GM18511 (cell line): ENCODE measurements around the gene MAT2A.
"Not testable (repeated sequence)": the region's sequence is repeated elsewhere in the genome, so short reads cannot be mapped to it uniquely, and the experiment has no call there.

Experiments
- ATAC-seq: cut with Tn5 transposase; IDR thresholded peaks from one replicate; pipeline ENCODE4 v1.9.1; 2021; ENCODE audit warnings: mild to moderate bottlenecking, moderate library complexity; ENCODE audit not compliant: unreplicated experiment

Gene MAT2A

DNA sequence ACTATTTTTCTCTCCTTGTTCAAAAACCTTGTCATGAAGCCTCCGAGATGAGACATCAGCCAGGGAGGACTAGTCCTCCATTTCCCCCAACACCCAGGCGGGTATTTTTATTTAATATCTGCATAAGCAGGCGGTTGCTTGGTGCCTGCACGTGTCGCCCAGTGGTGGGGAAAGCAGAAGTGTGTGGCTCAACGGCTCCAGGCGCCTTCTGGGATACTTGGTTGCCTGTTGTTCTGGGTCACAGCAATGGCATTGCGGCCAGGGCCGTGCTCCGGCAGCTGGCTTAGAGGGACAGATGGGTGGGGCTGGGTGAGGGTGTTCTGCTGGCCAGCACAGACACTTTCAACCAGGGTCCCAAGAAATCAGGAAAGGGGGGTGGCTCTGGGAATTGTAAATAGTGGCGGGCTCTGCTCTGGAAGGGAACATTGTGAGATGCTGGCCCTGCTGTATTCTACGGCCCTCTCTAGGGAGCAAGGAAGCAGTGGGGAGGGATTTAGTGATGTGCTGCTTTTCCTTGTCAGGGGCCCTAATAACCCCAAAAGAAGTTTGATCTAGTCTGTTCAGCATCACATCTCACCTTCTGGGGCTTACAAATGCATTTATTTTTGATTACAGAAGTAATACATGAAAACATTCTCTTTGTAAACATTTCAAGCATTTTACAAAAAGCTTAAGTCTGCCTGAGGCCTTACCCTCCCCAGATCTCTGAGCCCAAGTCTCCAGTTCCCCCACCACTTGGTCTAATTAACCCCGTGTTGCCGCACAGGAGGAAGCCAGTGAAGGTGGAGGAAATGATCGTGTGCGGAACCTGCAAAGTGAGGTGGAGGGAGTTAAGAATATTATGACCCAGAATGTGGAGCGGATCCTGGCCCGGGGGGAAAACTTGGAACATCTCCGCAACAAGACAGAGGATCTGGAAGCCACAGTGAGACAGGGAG lies 39.5 kb downstream of the MAT2A start:
- ATAC-seq: peak; percentile 27

DNA sequence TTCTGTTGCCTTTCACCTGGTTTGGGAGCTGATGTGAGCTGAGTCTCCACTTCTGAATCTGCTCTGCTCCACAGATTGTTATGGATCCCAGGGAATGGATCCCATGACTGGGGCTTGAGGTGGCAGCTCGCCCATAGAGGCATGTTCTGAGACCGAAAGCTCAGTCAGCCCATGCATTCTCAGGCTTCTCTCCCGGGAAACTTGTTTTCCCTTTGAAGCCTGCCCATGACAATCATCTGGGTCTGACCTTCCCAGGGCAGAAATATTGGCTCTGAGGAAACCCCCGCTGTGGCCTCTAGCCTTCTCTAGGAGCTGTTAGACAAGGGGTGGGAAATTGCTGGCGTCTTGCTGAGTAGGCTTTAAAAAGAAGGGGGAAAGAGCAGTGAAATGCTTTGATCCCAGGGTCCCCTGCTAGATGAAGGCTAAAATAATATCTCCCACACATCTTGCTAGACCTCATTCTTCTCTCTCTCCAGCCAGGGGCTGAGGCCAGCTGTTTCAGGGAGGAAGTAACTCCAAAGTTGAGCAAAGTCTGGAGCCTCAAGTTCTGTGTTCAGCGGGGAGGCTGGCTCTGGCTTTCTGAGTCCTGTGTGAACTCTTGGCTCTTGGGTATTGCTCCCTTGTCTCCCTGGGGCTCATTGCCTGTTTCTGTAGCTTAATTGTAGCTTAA lies 40.4 kb downstream of the MAT2A start:
- ATAC-seq: no peak

DNA sequence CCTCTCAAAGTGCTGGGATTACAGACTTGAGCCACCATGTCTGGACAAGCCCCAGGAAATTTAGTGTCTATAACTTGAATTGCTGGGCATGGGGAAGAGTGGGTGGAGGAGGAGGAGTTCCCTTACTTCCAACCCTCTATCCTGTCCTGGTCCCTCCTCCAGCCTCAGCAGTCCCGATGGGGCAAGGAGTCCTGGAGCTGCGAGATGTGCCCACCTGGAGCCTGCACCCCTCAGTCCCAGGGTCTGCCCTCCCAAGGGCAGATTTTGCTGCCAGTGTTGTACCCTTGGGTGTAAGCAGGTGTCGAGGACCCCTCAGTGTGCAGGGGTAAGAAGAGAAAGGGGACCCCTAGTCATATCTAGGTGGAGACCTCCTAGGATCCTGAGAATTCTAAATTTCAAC lies 41.2 kb downstream of the MAT2A start:
- no peak for ATAC-seq

DNA sequence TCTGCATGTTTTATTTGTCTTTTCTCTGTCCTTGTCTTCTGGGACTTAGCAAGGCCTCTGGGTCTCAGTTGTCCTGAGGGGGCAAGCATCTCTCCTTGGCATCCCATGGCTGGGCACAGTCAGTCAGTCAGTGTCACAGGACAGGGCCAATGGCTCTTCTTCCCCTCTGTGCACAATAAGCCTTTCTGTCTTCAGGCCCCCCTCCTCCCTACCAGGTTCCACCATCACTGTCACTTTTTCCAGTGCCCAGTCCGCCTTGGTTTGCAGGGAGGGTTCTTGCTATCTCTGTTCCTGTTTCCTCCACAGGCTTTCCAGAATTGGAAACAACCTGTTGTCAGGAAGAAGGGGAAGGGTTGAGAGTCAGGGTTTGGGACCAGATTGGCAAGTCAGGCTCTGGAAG lies 43.5 kb downstream of the MAT2A start:
- no peak for ATAC-seq

DNA sequence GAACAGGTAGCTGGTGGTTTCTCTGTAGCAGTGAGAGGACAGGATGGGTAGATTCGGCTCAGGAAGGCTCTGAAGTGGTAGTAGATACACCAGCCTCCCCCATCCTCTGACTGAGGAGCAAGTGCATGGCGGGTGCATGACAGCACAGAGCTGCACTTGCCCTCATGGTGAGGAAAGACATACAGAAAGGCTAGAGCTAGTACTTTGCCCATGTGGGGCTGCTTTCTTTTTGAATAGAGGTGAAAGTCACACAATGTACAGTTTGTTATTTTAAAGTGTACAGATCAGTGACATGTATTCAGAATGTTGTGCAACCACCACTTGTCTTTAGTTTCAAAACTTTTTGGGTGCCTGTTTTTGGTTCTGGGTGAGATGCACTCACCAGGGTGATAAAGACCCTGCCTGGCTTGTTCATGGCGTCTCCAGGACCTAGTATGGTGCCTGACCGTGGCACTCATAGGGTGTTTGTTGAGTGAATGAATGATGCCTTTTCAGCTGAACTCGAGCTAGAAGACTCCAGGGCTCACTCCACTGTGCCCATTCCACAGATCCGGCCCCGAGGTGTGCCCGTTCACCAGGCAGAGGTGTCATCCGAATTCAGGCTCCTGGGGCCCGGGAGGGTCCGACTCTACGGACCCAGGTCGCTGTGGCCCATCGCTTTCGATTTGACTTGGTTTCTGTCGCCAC lies 44.8 kb downstream of the MAT2A start:
- ATAC-seq: no peak

DNA sequence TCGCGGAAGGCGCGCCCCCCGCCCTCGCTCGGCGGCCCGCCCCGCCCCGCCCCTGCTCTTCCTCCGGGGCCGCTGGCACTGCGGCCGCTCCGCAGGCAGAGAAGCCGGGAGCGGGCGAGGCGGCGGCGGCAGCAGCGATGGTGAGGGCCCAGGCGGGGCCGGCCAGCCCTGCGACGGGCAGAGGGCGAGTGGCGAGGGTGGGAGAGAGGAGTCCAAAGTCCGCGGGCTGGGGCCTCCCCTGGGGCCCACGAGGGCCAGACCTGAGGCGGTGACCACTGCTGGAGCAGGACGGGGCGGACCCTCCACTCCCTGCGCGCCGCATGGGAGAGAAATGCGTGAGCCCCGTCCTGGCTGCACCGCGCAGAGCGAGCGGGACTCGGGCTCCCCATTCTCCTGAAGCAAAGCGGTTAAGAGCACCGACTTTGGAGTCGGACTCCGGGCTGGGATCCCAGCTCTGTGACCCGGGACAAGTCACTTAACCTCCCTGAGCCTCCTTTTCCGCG lies 45.4 kb downstream of the MAT2A start, which contains the start of gene VAMP5:
Gene VAMP5, plus strand, starts transcription at position 78 of the 503 bp plus-strand sequence. Its CDS starts 60 bp downstream, at position 138.
- ATAC-seq: peak; percentile 69

DNA sequence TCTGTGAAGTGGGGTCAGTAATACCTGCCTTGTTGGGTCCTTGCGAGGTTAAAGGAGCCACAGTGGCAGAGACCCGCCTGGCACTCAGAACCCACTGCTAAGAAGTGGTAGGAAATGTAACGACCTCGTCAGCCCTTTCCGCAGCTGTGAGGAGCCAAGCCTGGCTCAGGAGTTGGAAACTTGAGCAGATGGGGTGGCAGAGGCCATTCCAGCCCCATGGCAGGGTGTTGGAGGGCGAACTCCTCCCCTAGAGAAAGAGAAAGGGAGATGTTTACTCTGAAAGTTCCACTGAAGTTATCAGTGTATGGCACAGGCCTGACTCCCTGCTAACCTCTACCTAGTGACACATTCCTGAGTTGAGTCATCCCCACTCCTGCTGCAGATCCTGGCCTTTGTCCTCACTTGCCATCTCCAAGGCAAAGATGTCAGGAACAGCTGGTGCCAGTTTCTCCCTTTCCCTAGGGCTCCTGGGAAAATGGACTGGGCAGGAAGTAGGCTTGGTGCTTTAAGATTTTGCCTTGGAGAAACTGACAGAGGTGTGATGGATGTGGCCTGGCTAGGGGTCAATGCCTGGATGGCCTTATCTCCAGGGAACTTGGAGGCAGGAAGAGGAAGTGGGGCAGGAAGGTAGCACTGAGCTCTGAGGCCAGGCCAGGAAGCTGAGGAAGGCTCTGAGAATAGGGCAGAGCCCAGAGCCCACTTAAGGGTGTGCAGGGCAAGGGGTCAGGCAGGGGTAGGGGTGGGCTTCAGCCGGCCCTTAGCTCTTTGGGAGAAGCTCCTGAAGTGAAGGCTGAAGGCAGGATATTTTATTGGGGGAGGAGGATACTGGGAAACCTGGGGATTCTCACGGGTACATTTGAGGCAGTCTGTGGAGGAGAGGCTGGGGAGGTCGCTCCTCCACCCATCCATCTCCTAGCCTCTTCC lies 46.2 kb downstream of the MAT2A start:
- peak; percentile 49 for ATAC-seq

DNA sequence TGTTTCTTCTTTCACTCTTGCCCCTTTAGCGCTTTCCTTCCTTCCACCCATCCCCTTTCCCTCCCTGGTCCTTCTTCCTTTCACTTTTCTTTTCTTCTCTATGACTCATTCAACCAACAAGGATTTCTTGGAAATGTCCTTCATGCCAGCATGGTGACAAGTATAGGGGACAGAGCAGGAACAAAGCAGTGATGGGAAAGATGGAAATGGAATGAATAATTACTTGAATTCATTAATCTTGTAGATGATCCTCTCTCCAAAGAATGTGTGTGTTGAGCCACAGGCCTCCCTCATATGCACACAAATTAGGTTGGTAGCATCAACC lies 46.8 kb downstream of the MAT2A start:
- no peak for ATAC-seq

DNA sequence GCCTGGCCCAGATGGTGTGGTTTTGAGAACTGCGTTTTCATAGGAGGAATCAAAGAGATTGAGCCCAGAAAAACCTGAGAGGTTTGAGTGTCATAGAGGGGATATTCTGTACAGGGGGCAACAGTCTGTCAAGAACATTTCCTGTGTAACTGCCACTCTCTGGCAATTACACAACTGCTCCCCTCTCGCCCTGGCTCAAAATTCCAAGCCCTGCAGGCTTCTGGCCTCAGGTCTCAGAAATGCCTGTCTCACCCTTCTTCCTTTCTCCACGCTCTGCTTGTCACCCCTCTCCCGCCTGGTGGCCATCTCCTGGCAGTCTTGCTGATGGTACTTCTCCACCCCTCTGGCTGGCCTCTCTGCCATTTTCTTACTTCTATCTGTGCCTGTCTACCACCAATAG lies 49.3 kb downstream of the MAT2A start:
- ATAC-seq: no peak

DNA sequence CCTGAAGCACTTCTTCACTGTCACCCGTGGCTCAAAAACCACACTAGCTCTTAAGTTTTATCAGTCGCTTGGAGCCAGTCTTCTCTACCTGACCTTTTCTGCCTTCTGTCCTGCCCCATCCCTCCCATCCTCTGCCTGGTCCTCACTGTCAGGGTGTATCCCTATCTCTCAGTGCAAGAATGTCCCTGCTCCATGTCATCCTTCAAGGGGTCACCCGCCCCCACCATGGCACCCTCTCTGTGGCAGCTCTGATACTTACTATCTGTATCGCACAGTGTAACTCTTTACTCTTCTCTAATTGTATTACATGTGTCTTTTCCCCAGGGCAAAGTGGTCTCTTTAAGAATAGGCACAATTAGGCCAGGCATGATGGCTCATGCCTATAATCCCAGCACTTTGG lies 49.7 kb downstream of the MAT2A start:
- ATAC-seq: no peak

DNA sequence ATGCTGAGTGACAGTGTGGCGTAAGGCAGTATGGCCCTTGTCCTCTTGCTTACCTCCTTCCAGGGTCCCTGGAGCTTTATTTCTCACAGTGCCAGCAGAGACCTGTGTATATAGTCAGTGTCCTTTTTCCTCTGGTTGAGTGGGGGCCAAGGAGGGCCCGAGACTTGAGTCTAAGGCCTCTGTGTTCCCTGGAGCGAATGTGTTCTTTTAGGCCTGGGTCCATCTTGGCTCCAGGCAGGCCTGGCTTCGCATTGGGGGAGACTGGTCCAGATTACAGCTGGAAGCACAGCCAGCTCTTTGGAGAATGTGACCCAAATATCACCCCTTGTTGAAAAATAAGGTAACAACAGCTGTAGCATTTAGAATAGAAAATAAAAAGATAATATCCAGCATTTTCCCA lies 50.2 kb downstream of the MAT2A start:
- ATAC-seq: no peak

DNA sequence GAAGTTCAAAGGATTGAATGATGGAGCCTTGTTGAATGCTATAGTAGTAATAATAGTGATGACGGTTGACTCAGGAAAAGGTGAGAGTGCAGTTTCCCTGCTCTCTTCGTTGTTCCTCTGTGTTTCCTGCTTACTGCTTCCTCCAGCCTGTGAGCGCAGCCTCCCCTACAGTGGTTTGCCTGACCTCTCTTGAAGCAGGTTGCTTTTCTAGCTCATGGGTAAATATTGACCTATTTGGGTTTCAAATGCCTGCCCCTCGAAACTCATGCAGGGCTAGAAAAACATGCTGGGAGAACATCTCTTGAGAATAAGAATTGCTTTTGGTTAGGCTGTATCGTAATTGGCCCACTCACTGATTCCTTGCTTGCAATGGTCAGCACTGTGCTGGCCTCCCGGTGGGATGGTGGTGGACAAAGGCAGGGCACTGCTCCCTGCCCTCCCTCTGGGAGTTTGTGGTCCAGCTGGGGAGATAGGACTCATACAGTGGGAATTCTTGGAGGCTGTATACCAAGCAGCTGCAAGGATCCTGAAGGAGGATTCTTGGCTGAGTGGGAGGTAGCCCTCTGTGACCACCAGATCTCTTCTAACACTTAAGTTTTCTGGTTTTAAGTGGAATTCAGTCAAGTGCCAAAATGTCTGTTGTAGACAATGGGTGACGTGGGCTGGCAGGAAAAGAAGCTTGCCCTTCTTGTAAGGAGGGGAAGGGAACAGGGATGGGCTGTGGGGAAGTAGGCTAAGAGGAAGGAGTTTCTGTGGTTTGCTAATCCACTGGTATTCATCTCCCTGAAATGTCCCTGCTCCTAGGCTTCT lies 51.2 kb downstream of the MAT2A start:
- no peak for ATAC-seq

DNA sequence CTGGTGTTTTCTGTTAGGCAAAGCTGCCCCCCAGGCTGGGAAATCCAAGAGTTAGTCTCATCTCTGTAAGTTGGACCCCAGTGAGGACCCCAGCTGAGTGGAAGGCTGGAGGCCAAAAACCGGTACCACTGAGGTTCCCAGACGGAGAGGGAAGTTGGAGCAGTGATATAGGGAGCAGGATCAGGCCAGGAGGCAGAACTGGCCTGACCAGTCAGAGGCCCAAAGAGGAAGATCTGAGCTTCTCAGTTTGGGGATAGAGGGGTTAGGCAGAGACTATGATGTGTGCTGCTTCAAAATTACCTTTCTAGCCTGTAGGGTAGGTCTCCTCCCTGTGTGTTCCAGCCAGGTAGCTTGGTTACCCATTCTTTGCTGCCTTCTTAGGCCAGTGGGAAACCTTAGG lies 52.0 kb downstream of the MAT2A start:
- ATAC-seq: no peak

DNA sequence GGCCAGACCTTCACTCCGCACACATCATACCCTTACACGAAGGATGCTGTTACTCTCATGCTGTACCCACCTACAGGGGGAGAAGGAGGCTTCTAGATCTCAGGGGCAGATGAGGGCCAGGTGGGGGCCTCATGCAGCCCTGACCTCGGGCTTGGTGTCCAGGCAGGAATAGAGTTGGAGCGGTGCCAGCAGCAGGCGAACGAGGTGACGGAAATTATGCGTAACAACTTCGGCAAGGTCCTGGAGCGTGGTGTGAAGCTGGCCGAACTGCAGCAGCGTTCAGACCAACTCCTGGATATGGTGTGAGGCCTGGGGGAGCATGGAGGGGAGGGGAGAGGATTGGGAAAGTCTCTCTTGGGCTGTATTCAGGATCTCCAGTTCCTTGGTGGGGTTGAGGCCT lies 52.6 kb downstream of the MAT2A start:
- no peak for ATAC-seq

DNA sequence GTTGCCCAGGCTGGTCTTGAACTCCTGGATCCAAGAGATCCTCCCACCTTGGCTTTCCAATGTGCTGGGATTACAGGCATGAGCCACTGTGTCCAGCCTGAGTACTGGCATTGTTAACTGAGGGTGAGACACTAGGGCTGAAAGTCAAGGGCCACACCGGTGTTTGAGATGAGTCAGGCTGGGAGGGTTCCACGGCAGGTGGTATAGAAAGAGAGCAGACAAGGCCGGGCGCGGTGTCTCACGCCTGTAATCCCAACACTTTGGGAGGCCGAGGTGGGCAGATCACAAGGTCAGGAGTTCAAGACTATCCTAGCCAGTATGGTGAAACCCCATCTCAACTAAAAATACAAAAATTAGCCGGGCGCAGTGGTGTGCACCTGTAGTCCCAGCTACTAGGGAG lies 53.3 kb downstream of the MAT2A start:
- ATAC-seq: not testable (repeated sequence)

DNA sequence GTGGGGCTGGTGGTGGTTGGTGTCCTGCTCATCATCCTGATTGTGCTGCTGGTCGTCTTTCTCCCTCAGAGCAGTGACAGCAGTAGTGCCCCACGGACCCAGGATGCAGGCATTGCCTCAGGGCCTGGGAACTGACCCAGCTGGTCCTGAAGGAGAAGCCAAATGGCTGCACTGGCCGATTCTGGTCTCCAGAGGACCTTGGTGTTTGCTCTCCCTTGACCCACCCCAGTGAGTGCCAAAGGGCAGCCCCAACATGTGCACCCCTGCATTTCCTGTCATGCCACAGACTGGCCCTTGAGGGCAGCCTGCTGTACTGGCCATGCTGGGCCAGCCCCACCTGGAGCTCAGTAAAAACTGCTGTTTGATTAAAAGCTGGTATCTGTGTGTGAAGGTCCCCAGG lies 54.1 kb downstream of the MAT2A start:
- ATAC-seq: no peak
